Limb (tissue), 2 donors: ENCODE measurements around the gene BHMT2.

Source experiments
- DNase-seq, 2 donors: peaks; one replicate each; pipeline ENCODE4 v3.0.0-alpha.2; 2016; ENCODE audit errors: extremely low spot score in 2 of 2

BHMT2 gene

DNA sequence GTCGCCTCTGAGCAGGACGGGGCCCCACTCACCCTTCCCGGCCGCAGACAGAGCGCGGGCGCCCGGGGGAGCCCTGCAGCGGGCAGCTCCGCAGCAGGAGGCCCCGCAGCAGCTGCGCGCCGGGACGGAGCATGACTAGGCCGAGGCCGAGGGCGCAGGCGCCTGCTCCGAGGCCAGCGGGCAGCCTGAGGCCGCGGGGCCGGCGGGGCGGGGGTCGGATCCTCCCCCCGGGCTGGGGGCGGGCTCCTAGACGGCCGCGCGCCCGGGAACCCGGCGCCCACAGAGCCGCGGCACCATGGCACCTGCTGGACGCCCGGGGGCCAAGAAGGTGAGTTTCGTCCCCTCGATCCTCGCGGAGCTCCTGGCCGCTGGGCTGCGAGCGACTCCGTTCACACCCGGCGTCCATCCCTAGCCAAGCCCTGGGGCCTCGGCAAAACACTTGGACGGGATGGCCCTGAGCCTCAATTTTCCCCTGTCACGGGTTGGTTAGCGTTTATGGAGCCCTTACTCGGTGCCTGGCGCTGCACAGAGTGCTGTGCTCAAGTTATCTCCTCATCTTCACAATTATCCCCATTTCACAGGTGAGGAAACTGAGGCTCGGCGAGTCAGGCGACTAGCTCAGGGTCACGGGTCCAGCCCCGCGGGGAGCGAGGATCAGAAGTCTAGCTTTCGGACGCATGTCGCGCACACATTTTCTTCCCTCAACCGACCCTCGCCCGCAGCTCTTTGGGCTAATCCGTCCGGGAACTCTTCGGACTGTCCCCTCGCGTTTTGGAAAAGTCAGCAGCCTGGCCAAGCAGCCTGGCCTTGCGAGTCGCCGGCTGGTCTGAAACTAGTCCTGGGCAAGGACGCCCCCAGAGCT lies at the start of gene BHMT2, which contains the start of gene DMGDH:
BHMT2 (plus strand) TSS at position 280 of the 862 bp plus-strand sequence; CDS start at position 296, 16 bp downstream.
DMGDH (minus strand) TSS at position 187 of the 862 bp plus-strand sequence; CDS start at position 133, 54 bp downstream.
- peak; percentile 23 to 61 for DNase-seq

DNA sequence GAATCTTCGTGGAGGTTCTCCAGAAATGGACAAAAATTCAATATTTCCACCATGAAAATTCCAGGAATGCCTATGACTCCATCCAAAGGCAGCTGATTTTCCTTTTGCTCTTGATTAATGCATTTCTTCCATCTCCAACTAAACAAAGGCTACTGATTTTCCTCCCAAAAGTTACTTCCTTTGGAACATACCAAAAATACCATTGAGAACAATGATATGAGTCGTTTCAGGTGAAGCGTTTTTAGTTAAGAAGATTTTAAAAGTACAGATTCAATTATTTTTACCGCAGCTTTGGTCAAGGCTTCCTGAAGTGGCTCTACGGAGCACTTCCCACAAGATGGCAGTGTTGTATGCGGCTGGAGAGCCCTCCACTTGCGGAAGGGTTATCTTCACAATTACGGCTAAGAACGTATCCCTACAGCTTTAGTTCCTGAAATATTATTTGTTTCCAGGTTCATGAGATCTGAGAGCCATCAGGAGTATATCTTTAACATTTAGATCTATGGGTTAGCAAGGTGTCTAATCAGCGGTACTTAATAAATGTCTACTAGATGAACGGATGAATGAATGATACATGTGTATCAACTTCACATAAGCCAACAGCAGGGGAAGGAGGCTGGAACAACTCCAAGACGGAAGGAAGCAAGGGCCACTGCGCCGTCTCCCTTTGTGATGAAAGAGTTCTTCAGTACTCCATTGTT lies 48.6 kb upstream of the BHMT2 start:
- DNase-seq = peak; percentile 72 to 76

DNA sequence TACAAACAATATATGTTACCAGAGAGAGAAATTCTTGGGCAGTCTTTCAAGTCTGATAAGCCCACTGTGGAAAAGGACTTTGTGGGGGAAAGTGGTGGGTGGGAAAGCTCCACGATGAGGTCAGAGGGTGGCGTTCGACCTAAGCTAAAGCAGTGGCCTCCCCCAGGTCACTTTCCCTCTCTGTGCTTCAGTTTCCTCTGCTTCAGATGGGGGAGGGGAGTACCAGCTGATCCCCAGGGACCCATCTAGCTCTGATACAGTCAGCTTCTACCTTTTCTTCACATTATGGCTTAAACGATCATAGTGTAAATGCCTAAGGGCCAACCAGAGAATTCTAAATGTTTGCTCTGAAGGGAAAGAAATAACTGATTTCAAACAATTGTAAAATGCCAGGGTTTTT lies 47.8 kb upstream of the BHMT2 start:
- no peak for DNase-seq

- DNase-seq = no peak
Measured at GRCh38 chr5:79022771-79023170, 46.8 kb upstream of the BHMT2 start.

- no peak for DNase-seq
Measured at GRCh38 chr5:79023348-79023747, 46.2 kb upstream of the BHMT2 start.

DNA sequence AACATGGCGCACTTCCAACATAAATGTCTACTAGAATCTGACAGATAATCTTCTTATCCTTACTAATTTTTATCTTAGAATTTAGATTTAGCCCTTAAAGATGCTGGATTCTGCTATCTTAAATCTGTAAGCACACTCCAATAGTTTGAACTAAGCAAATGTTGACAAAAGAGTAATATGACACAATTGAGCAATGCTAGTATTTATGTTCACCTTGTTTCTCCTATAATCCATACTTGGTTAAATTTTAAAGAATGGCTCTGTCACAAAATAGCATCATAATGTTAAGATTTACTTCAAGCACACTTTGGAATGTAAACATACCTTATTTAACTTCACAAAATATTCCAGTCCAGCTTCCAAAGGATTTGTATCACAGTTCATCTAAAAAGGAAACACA lies 45.6 kb upstream of the BHMT2 start:
- DNase-seq = no peak

DNA sequence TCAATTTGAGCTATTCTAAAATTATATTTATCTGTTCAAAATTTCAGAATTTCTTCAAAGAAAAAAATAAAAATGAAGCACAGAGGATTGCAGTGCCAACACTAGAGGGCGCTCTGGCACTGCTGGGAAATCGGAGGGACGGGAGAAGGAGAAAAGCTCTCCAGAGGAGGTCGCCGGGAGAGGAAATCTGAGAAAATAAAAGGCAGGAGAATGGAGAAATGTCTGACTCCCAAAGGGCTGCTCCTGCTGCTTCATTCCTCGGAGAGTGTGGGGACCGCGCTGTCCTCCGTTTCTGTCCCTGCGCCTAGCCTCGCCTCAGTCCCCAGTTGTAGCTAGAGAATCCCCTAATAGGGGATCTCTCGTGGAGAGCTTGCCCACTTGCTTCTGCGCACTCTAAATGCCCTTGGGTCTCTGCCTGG lies 44.5 kb upstream of the BHMT2 start:
- peak; percentile 68 to 82 for DNase-seq

DNA sequence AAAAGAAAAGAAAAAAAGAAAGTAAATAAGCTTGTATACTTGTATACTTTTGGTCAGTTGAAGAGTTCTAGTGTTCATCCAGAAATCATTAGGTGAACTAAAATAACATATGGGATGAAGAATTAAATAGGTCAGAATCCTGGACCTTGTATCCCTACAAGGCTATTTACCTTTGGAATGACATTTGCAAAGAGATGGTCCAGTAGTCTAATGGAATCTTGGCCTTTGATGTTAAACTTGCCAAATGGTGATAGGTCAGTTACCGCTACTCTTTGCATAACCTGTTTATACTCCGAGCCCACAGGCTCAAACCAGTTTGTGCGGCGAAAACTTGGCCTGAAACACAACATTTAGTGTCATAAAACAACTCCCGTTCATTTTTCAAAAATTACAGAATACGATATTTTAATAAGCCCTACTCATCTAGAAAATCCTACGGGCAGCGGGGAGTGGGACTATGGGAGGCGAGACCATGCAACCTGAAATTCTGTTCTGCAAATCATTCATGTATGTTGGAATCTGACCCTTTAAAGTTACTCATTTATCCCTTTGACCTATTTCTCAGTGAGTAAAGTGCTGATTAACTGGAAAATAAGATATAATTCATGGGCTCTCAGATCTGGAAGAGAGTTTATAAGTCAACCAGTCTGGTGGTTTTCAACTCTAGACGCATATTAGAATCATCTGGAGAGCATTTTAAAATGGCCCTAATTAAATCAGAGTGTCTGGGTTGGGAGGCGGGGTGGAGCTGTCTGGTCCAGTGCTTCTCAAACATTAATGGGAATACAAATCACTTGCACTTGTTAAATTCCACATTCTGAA lies 38.7 kb upstream of the BHMT2 start:
- DNase-seq = no peak

DNA sequence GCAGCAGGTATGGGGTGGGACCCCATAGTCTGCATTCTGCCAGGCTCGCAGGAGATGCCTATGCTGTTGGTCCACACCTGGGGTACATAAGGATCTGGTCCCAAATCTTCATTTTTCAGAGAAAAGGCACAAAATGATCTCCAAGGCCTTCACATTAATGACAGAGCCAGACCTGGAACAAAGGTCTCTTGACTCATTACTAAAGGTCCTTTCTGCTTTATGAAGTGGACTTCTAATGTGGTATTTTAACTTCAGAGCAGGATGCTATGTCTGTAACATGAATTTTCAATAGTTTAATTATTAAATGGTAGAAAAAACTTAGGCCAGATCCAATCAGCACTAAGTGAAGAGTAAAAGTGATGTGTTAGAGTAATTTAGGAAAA lies 38.1 kb upstream of the BHMT2 start:
- no peak for DNase-seq

- DNase-seq = no peak
Measured at GRCh38 chr5:79032031-79032695, 37.4 kb upstream of the BHMT2 start.

DNA sequence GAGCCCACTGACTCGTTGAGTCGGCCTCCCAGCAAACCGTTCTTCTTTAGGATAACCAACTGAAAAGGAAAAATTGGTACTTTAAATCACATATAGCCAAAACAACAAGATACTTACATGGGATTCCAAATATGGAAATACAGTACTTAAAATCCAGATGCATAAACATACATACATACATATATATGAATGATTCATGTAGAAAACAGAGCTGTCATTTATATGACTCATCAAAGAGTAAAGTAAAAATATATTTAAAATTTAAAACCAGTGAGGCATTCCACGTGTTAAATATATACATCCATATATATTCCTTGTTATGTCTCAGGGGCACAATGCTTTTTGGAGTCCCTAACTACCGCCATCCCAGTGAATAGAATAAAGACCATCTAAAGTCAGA lies 36.8 kb upstream of the BHMT2 start:
- no peak for DNase-seq

DNA sequence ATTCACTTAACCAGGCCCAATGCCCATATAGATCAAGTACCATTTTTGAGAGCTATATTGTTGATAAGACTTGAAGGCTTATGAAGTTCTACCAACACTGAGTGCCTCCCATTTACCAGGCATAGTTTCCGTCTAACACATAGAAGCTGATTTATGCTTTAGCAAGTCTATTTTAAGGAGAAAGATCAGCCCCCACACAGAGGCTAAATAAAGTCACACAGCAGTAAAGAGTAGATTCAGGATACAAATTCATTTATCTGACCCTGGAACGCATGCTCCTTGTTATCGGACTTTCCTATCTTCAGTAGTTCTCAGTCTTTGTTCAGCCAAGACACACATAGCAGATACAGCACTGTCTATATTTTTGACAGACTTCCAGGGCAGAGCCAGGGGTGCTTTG lies 34.3 kb upstream of the BHMT2 start:
- DNase-seq = no peak

- no peak for DNase-seq
Measured at GRCh38 chr5:79036769-79037168, 32.8 kb upstream of the BHMT2 start.

- no peak for DNase-seq
Measured at GRCh38 chr5:79042188-79042587, 27.4 kb upstream of the BHMT2 start.

- DNase-seq = no peak
Measured at GRCh38 chr5:79047199-79047598, 22.4 kb upstream of the BHMT2 start.

DNA sequence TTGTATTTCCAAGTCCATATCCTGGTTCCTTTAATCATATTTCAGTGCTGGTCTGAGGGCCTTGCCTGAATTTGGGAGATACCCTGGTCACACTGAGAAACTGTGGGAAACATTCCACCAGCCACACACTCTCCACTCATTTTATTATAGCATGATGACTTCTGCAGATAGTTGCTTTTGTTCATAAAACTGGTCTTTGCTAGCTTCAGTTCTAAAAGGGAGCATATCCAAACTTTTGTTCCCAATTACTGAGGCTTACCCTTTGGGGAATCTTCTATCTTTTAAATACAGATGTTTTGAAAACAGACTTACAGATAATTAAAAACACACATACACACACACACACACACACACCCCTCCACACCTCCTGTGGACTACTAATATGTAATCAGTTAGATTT lies 21.1 kb upstream of the BHMT2 start:
- no peak for DNase-seq

DNA sequence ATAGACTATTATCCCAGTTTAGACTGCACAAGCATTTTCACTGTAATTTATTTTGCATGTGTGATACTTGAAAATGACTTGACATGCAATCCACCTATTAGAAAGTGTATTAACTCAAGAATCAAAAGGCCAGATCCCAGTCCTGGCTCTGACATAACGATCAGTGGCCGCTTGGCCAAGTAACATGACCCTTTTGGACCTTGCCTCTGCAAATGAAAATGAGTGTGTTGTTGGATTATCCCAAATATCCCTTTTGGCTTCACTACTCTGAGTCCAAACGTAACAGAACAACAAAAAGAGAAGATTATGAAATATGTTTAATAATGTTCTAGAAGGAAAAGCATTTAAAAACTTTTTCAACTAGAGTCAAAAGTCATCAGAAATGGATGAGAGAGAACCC lies 19.1 kb upstream of the BHMT2 start:
- no peak for DNase-seq

- no peak for DNase-seq
Measured at GRCh38 chr5:79053321-79053720, 16.2 kb upstream of the BHMT2 start.

DNA sequence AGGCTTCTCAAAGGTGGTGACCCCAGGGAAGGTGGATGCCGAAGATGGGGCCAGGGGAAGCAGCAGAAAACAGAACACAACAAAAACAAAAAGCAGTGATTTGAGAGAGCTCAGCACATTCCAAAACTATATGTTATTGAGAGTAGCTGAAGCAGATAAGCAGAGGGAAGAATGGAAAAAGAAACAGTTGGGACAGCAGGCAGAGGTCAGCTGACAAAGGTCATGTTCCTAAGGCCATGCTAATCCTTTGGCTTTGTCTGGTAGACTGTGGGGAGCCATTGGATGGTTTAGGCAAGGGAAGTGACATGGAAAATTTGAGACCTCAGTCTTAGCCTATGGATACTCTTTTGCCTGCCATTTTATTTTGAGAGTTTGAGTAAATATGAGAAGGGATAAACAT lies 14.6 kb upstream of the BHMT2 start:
- no peak for DNase-seq

GRCh38 chr5:79056847-79057246 lies 12.7 kb upstream of the BHMT2 start:
- DNase-seq = no peak

DNA sequence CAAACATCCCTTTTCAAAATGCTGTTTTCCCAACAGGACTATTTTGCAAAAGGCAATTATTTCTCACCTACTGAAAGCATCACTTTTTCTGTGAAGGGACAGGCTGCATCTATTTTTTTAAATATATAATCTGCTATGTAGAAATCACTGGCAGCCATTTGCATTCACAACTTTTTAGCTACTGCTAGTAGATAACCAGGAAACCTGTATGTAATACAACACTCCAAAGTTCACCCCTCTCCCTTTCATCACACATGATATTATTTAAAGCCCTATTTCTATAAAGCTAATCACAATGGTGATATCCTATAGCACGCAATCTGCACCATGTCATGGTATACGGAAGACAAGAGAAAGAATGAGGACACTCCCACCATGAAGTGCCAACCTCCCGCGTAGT lies 9.9 kb upstream of the BHMT2 start:
- DNase-seq = no peak
